HFFc6 (cell line): Measurements from ENCODE around the gene EHBP1L1. TPM values are rescaled to one million over a fixed set of nuclear protein-coding genes. Genes with fewer than 3 reads are reported as not detected.

ENCODE experiments used
- DNase-seq: peaks from one replicate; pipeline ENCODE4 v3.0.0-alpha.2; 2018
- H3K27ac Mint-ChIP-seq: 2 replicates; pipeline ENCODE4 v1.8.0; 2020; ENCODE audit warnings: mild to moderate bottlenecking, mixed read lengths
- H3K27me3 Mint-ChIP-seq: 2 replicates; pipeline ENCODE4 v1.8.0; 2021; ENCODE audit warnings: mild to moderate bottlenecking, moderate library complexity, mixed read lengths; ENCODE audit not compliant: insufficient read depth
- H3K36me3 Mint-ChIP-seq: 2 replicates; pipeline ENCODE4 v1.8.0; 2021; ENCODE audit warnings: low read depth, mixed read lengths
- H3K4me1 Mint-ChIP-seq: 2 replicates; pipeline ENCODE4 v1.8.0; 2020; ENCODE audit warnings: low read depth, mixed read lengths
- H3K4me3 Mint-ChIP-seq: 2 replicates; pipeline ENCODE4 v1.8.0; 2020; ENCODE audit warnings: mild to moderate bottlenecking, moderate library complexity, mixed read lengths
- H3K9me3 Mint-ChIP-seq: 2 replicates; pipeline ENCODE4 v1.8.0; 2020; ENCODE audit warnings: mild to moderate bottlenecking, mixed read lengths
- CTCF ChIP-seq: fragments of 200-600 bp; sonication (generic); IDR thresholded peaks from 2 replicates; pipeline ENCODE4 v1.5.0; 2021; ENCODE audit warnings: antibody characterized with exemption, mild to moderate bottlenecking
- total RNA-seq, 6 experiments: library from RNA; stranded (reverse); fragmentation: NEBNext Ultra II Directional; extraction: Animal tissue kit (Norgen Biotek cat#: 25700); gene quantifications; 2 replicates in 1 of 6; 3 replicates in 5 of 6; pipeline ENCODE4 v1.2.3, GENCODE V29; 2021

The EHBP1L1 gene
- total RNA-seq, 6 experiments from 2014 or later: 47.5 to 69.3 (median 61.3) TPM

- Mint-ChIP-seq H3K36me3 (peaks cover 4% of the 10 kb centered on the region; the same call in 1 of the 2 replicates), H3K27ac (no peak overlapping the region), H3K9me3 (no peaks in the 10 kb centered on the region), H3K4me3 (no peak overlapping the region), H3K27me3 (no peaks in the 10 kb centered on the region), H3K4me1 (no peaks in the 10 kb centered on the region)
- no peak for TF ChIP-seq CTCF
- DNase-seq: no peak
These were observed 49.2 kb downstream of the EHBP1L1 start for GRCh38 chr11:65624931-65625627.

GRCh38 chr11:65625628-65626342 lies 49.9 kb downstream of the EHBP1L1 start:
- no peaks in the 10 kb centered on the region for H3K9me3 Mint-ChIP-seq
- peak; percentile 75 for TF ChIP-seq CTCF
- peak overlapping the region; percentile 27; the same call in 1 of the 2 replicates for H3K27ac Mint-ChIP-seq
- no peak for DNase-seq
- H3K4me3 Mint-ChIP-seq: no peak overlapping the region
- peaks cover 4% of the 10 kb centered on the region; the same call in 1 of the 2 replicates for H3K36me3 Mint-ChIP-seq
- H3K4me1 Mint-ChIP-seq: no peaks in the 10 kb centered on the region
- H3K27me3 Mint-ChIP-seq: no peaks in the 10 kb centered on the region

- Mint-ChIP-seq H3K4me1 (no peaks in the 10 kb centered on the region), H3K36me3 (peaks cover 4% of the 10 kb centered on the region; the same call in 1 of the 2 replicates), H3K9me3 (no peaks in the 10 kb centered on the region), H3K27me3 (no peaks in the 10 kb centered on the region), H3K4me3 (no peak overlapping the region), H3K27ac (no peak overlapping the region)
- TF ChIP-seq CTCF: no peak
- no peak for DNase-seq
These were observed 51.3 kb downstream of the EHBP1L1 start for GRCh38 chr11:65627202-65627601.

GRCh38 chr11:65629579-65629978 lies 53.7 kb downstream of the EHBP1L1 start:
- TF ChIP-seq CTCF: no peak
- H3K4me1 Mint-ChIP-seq: no peaks in the 10 kb centered on the region
- no peak overlapping the region for H3K4me3 Mint-ChIP-seq
- H3K9me3 Mint-ChIP-seq: no peaks in the 10 kb centered on the region
- H3K27ac Mint-ChIP-seq: no peak overlapping the region
- no peak for DNase-seq
- no peaks in the 10 kb centered on the region for H3K27me3 Mint-ChIP-seq
- H3K36me3 Mint-ChIP-seq: no peaks in the 10 kb centered on the region

GRCh38 chr11:65630215-65630614 lies 54.4 kb downstream of the EHBP1L1 start:
- Mint-ChIP-seq H3K4me1 (no peaks in the 10 kb centered on the region), H3K36me3 (no peaks in the 10 kb centered on the region), H3K27ac (no peak overlapping the region), H3K9me3 (no peaks in the 10 kb centered on the region), H3K4me3 (no peak overlapping the region), H3K27me3 (no peaks in the 10 kb centered on the region)
- no peak for TF ChIP-seq CTCF
- DNase-seq: no peak
